SU-DHL-6 (cell line): ENCODE measurements around the gene KIAA0319L.

ENCODE experiments used
- H2AFZ ChIP-seq: fragments of 200-600 bp; sonication (generic); 2 replicates; pipeline ENCODE4 v1.6.1; 2014; ENCODE audit warnings: low read depth, mild to moderate bottlenecking, moderate library complexity, mixed read lengths, antibody characterized with exemption, low read length; ENCODE audit not compliant: severe bottlenecking
- H3F3A ChIP-seq: fragments of 200-600 bp; shearing (Covaris generic); 2 replicates; pipeline ENCODE4 v1.6.0; 2016; ENCODE audit warnings: antibody characterized with exemption, mild to moderate bottlenecking; ENCODE audit not compliant: insufficient read depth
- H3K27ac ChIP-seq: fragments of 200-600 bp; sonication (generic); 2 replicates; pipeline ENCODE4 v1.5.1; 2016; ENCODE audit warnings: low read depth, mild to moderate bottlenecking, low read length, moderate library complexity, mixed read lengths
- H3K27me3 ChIP-seq: fragments of 200-600 bp; sonication (generic), shearing (Covaris generic); 2 replicates; pipeline ENCODE4 v1.6.0; 2014; ENCODE audit warnings: mild to moderate bottlenecking, low read length
- H3K36me3 ChIP-seq: fragments of 200-600 bp; sonication (generic); 2 replicates; pipeline ENCODE4 v1.6.1; 2014; ENCODE audit warnings: mild to moderate bottlenecking, low read length, mixed read lengths
- H3K4me2 ChIP-seq: fragments of 300-600, 200-600 bp; shearing (Covaris generic), sonication (generic); 2 replicates; pipeline ENCODE4 v1.6.0; 2014; ENCODE audit warnings: low read length, low read depth, mild to moderate bottlenecking; ENCODE audit not compliant: poor library complexity, severe bottlenecking
- H3K4me3 ChIP-seq: fragments of 200-600 bp; sonication (generic); 2 replicates; pipeline ENCODE4 v1.5.1; 2014; ENCODE audit warnings: antibody characterized with exemption, low read length, mild to moderate bottlenecking, mixed read lengths; ENCODE audit not compliant: insufficient read depth, poor library complexity, severe bottlenecking
- H3K79me2 ChIP-seq: fragments of 200-600 bp; sonication (generic); 2 replicates; pipeline ENCODE4 v1.6.1; 2014; ENCODE audit warnings: mild to moderate bottlenecking, low read length, moderate library complexity; ENCODE audit not compliant: insufficient read depth
- H3K9ac ChIP-seq: fragments of 200-600 bp; sonication (generic); 2 replicates; pipeline ENCODE4 v1.7.0; 2014; ENCODE audit warnings: mild to moderate bottlenecking, low read length
- H3K9me2 ChIP-seq: fragments of 200-600 bp; sonication (generic); replicated peaks from 2 replicates; pipeline ENCODE4 v1.6.1; 2014; ENCODE audit warnings: low read length; ENCODE audit not compliant: insufficient read depth
- H3K9me3 ChIP-seq: fragments of 200-600 bp; sonication (generic); 2 replicates; pipeline ENCODE4 v1.6.1; 2014; ENCODE audit warnings: low read length, mixed read lengths; ENCODE audit not compliant: insufficient read depth
- H4K20me1 ChIP-seq: fragments of 200-600 bp; sonication (generic); 2 replicates; pipeline ENCODE4 v1.6.1; 2014; ENCODE audit warnings: low read depth, mild to moderate bottlenecking, antibody characterized with exemption, low read length, moderate library complexity, mixed read lengths
- CTCF ChIP-seq: fragments of 200-600 bp; sonication (generic); IDR thresholded peaks from one replicate; pipeline ENCODE4 v1.5.1; 2017; ENCODE audit warnings: antibody characterized with exemption, mild to moderate bottlenecking, low read length, moderate library complexity; ENCODE audit not compliant: insufficient read depth, poor library complexity, severe bottlenecking
- EZH2phosphoT487 ChIP-seq: fragments of 200-600 bp; sonication (generic), shearing (Covaris generic); conservative IDR thresholded peaks from 2 replicates; pipeline ENCODE4 v1.6.1; 2018; ENCODE audit warnings: mild to moderate bottlenecking, antibody characterized with exemption, low read length, moderate library complexity, mixed read lengths

Gene KIAA0319L

DNA sequence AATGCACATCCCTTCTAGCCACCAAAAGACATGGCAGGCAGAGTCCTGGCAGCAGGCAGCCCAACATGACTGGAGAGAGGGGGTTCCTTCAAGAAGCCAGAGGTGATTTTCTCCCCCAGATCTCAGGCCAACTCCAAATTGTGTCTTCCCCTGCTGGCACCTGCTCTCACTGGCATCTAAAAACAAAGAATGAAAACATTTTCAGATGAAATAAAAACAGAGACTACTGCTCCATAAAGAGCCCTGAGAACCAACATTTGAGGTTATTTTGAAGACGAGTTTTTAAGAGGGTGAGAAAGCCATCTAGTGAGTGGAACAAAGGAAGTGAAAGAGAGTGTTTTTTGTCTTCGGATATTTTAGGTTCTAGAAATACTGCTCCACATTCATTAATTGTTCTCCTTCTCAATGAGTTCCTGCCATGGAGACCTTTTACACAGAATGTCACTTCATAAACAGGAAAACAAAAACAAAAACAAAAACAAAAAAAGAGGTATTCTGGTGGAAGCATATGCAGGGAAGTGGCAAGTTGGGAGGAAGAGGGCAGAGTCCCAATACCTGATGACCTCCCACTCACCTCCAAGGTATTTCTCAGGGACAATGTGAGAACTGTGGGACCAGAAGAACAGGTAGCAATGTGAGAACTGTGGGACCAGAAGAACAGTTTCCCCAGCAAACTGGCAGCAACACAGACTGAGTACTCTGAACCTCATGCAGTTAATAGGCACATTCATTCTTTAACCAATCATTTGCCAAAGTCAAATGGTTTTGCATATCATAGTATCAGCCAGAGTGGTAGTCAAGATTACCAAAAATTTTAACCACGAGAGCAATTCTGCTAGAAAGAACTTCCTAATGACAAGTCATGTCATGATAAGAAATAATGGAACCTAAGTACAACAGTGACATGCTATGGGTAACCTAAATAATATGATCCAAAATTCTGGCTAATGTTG, 50.0 kb downstream of the KIAA0319L start:
- no peak overlapping the region for H3K4me2 ChIP-seq
- H3K9ac ChIP-seq: no peak overlapping the region
- no peaks in the 10 kb centered on the region; the same call in 1 of the 2 replicates for H4K20me1 ChIP-seq
- H3K4me3 ChIP-seq: no peak overlapping the region
- H3K79me2 ChIP-seq: no peaks in the 10 kb centered on the region; the same call in 1 of the 2 replicates
- no peak overlapping the region for H2AFZ ChIP-seq
- no peaks in the 10 kb centered on the region for H3K36me3 ChIP-seq
- H3K9me2 ChIP-seq: no peaks in the 10 kb centered on the region
- H3K27ac ChIP-seq: no peak overlapping the region
- no peaks in the 10 kb centered on the region for H3K9me3 ChIP-seq
- H3F3A ChIP-seq: no peaks in the 10 kb centered on the region
- H3K27me3 ChIP-seq: no peaks in the 10 kb centered on the region
- TF ChIP-seq EZH2phosphoT487: no peak

GRCh38 chr1:35505911-35506798, 51.0 kb downstream of the KIAA0319L start:
- Histone ChIP-seq H3K79me2 (no peaks in the 10 kb centered on the region; the same call in 1 of the 2 replicates), H2AFZ (no peak overlapping the region), H3K9me2 (no peaks in the 10 kb centered on the region), H3K4me3 (no peak overlapping the region), H3K27ac (no peak overlapping the region), H3K27me3 (no peaks in the 10 kb centered on the region), H3K9ac (no peak overlapping the region), H3K4me2 (no peak overlapping the region), H4K20me1 (no peaks in the 10 kb centered on the region), H3K9me3 (no peaks in the 10 kb centered on the region), H3F3A (no peaks in the 10 kb centered on the region), H3K36me3 (no peaks in the 10 kb centered on the region)
- TF ChIP-seq CTCF (no peak), EZH2phosphoT487 (no peak)

GRCh38 chr1:35502242-35502641, 55.0 kb downstream of the KIAA0319L start:
- H3K9me3 ChIP-seq: no peaks in the 10 kb centered on the region
- H3K4me2 ChIP-seq: no peak overlapping the region
- H3K9me2 ChIP-seq: no peaks in the 10 kb centered on the region
- H3K79me2 ChIP-seq: no peaks in the 10 kb centered on the region
- no peak overlapping the region for H3K27ac ChIP-seq
- no peaks in the 10 kb centered on the region for H3F3A ChIP-seq
- no peak overlapping the region for H2AFZ ChIP-seq
- no peaks in the 10 kb centered on the region for H4K20me1 ChIP-seq
- no peak overlapping the region for H3K9ac ChIP-seq
- no peak for TF ChIP-seq EZH2phosphoT487
- H3K36me3 ChIP-seq: no peaks in the 10 kb centered on the region
- no peaks in the 10 kb centered on the region for H3K27me3 ChIP-seq
- no peak overlapping the region for H3K4me3 ChIP-seq

GRCh38 chr1:35500439-35500838, 56.8 kb downstream of the KIAA0319L start:
- TF ChIP-seq CTCF: no peak
- TF ChIP-seq EZH2phosphoT487: no peak
- H3K27me3 ChIP-seq: no peaks in the 10 kb centered on the region
- no peak overlapping the region for H3K4me2 ChIP-seq
- H3K9ac ChIP-seq: no peak overlapping the region
- no peaks in the 10 kb centered on the region for H4K20me1 ChIP-seq
- no peaks in the 10 kb centered on the region for H3K79me2 ChIP-seq
- H3K9me3 ChIP-seq: no peaks in the 10 kb centered on the region
- no peak overlapping the region for H3K4me3 ChIP-seq
- H3K36me3 ChIP-seq: no peaks in the 10 kb centered on the region
- no peaks in the 10 kb centered on the region for H3F3A ChIP-seq
- H2AFZ ChIP-seq: no peak overlapping the region
- no peak overlapping the region for H3K27ac ChIP-seq
- no peaks in the 10 kb centered on the region for H3K9me2 ChIP-seq
